G401 (cell line): ENCODE data around the gene ARID4B. TPM values are rescaled to one million over a fixed set of nuclear protein-coding genes. Genes with fewer than 3 reads are reported as not detected.
"Not testable (repeated sequence)": the region's sequence is repeated elsewhere in the genome, so short reads cannot be mapped to it uniquely, and the experiment has no call there.

Experiments used
- DNase-seq: peaks from one replicate; pipeline ENCODE4 v3.0.0-alpha.2; 2015; ENCODE audit warnings: low spot score
- in situ Hi-C: cut with HindIII; loops from 2 replicates; pipeline ENCODE4 v1.10.0; 2016; ENCODE audit warnings: low sequenced_read_pairs, mixed read lengths
- total RNA-seq: library from RNA; depleted of rRNA; stranded (reverse); fragments of >200 nt; shearing (Covaris generic); gene quantifications from 2 replicates; pipeline ENCODE4 v1.2.3, GENCODE V29; 2014

Gene ARID4B
- total RNA-seq, 1 experiment from 2014 or later, result 11.2 TPM

DNA sequence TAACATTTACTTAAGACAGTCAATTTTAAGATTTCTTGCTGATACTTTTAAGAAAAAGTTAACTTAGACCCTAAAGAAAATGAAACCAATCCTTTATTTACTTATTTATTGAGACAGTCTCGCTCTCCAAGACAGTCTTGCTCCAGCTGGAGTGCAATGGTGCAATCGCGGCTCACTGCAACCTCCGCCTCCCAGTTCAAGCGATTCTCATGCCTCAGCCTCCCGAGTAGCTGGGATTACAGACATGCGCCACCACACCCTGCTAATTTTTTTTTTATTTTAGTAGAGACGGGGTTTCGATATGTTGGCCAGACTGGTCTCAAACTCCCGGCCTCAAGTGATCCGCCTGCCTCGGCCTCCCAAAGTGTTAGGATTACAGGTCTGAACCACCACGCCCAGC lies 44.3 kb downstream of the ARID4B start:
- in situ Hi-C loops, result not testable (repeated sequence)

GRCh38 chr1:235280467-235280866 lies 47.5 kb downstream of the ARID4B start:
- DNase-seq, result no peak
- in situ Hi-C loops, result no loop called here

More for the DNA sequence above, 44.3 kb downstream of the ARID4B start:
- DNase-seq, result not testable (repeated sequence)

- in situ Hi-C loops, result no loop called here
- no peak for DNase-seq
Observed at GRCh38 chr1:235279694-235280093, 48.3 kb downstream of the ARID4B start.

- no peak for DNase-seq
- in situ Hi-C loops, result no loop called here
Observed at GRCh38 chr1:235278915-235279292, 49.1 kb downstream of the ARID4B start.

DNA sequence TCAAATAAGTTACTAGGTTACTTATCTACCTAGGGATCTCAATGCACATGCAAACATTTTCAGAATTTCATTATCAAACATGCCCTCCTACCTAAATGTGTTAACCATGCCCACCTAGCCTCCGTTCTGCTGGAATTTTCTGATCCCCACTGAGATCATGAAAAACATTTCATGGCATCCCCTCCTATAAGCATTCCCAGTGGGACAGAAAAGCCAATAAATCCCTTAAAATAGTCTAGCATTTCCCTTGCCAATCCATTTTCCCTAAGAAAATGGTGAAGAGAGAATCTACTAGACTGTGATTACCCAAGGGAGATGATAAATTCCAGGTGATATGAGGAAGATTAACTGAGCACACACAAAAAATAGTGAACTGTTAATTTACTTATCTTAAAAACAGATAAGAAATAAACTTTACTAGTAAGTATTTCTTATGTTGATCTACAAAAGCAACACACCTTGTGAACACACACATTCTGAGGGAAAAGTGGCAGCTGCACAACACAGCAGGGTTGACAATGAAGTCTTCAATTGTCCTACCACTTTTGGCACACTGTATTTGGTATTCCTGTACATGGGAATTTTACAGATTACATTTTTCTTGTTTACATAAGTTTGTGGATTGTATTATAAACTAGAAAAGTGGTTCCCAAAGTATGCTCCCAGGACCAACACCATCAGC lies 49.6 kb downstream of the ARID4B start:
- peak; percentile 55 for DNase-seq
- in situ Hi-C loops, result no loop called here

DNA sequence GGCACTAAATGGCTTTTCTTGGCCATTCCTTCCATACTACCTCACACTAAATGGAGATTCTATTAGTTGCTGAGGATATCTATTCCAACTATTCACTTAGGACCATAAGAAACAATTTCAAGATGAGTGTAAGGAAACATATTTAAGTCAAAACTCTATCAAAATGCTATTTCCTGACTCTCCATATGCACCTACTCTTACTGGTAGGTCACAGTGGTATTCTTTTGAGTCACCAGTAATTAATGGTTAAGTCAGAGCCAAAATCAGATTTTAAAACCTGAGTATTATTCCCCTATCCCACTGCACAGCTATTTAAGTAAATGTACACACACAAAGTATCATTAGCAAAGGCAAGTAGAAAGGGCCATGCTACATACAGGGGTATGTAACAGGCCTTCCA lies 50.3 kb downstream of the ARID4B start:
- in situ Hi-C loops, result no loop called here

GRCh38 chr1:235275836-235276235 lies 52.1 kb downstream of the ARID4B start:
- in situ Hi-C loops, result no loop called here
- DNase-seq, result no peak

More for the DNA sequence above, 50.3 kb downstream of the ARID4B start:
- no peak for DNase-seq

DNA sequence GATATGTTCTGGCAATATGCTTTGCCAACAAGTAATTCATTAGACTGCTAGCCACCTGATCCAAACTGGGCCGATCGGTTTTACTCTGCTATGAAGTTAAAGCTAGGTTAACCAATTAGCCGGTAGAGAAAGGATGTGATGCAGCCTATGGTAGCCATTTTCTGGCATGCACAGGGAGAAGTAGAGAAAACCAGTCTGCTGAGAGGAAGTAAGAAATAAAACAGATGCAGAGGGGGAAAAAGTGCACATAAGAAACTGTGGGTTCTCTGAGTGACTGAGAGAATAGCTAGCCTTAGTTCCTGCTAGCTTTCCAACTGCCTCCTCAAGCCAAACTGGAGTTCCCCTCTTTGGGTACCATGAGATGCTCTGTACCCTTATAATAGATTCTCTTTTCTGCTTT lies 52.8 kb downstream of the ARID4B start:
- in situ Hi-C loops, result no loop called here
- no peak for DNase-seq

DNA sequence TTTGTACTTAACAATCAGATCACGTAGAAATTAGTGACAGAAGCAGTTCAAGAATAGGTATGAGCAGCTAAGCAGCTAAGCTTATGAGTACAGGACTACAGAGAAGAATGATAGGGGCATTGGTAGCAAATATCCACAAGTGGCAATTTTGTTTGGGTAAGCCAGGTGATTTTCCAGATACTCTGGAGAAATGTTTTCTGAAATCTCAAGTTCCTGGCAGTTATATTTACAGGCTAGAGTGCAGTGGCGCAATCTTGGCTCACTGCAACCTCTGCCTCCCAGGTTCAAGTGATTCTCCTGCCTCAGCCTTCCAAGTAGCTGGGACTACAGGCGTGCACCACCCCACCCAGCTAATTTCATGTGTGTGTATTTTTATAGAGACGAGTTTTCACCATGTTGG lies 55.1 kb downstream of the ARID4B start:
- in situ Hi-C loops, result no loop called here

DNA sequence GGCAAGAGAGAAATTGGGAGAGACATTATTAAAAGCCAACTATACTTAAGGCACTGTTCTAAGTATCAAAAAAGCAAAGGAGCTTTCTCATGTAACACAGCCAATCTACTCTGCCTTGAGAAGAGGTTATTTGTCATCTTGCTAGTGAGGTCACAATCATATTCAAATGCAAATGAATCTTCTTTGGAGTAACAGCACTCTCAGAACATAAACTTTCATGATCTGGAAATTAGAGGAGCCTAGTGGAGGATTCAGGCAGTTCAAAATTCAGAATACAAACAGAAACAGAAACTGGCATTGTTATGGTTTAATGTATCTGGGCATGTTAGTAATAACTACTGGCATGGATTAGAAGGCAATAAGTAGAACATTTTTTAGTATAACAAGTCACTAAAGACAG lies 57.4 kb downstream of the ARID4B start:
- no peak for DNase-seq
- in situ Hi-C loops, result no loop called here

More for the DNA sequence above, 55.1 kb downstream of the ARID4B start:
- no peak for DNase-seq

- in situ Hi-C loops, result not testable (repeated sequence)
Observed at GRCh38 chr1:235269990-235270389, 58.0 kb downstream of the ARID4B start.

GRCh38 chr1:235268379-235269125 lies 59.4 kb downstream of the ARID4B start:
- in situ Hi-C loops, result no loop called here
- DNase-seq, result no peak

More at GRCh38 chr1:235269990-235270389, 58.0 kb downstream of the ARID4B start:
- DNase-seq, result not testable (repeated sequence)

DNA sequence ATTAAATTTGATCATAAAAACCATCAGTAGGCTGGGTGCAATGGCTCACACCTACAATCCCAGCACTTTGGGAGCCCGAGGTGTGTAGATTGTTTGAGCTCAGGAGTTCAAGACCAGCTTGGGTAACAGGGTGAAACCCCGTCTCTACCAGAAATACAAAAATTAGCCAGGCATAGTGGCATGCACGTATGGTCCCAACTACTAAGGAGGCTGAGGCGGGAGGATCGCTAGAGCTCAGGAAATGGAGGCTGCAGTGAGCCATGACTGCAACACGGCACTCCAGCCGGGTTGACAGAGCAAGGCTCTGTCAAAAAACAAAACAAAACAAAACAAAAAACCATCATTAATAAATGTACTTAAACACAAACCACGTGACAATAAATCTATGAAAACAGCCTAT lies 61.0 kb downstream of the ARID4B start:
- no peak for DNase-seq
- in situ Hi-C loops, result no loop called here

GRCh38 chr1:235266325-235266724 lies 61.7 kb downstream of the ARID4B start:
- in situ Hi-C loops, result no loop called here
- no peak for DNase-seq

GRCh38 chr1:235265900-235266299 lies 62.1 kb downstream of the ARID4B start:
- in situ Hi-C loops, result no loop called here
- no peak for DNase-seq

DNA sequence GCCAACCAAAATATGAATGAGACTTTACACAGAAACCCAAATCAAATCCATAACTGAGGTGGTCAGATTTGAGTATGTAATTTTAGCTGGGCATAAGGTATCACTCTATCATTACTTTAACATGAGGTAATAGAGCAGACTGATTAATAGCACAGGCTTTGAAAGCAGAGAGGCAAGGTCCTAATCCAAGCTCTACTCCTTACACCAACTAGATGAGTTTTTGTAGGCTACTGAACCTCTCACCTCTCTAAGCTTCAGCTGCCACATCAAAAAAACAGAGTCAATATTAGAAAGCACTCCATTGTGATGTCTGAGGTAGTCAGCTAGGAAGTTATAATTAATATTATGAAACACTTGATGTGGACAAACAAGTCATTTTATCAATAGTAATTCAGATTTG lies 63.7 kb downstream of the ARID4B start:
- in situ Hi-C loops, result loop anchor here (5.0 kb wide), 1 partner anchor 48 kb away; no protein-coding TSS in a partner anchor
- no peak for DNase-seq

GRCh38 chr1:235262539-235262938 lies 65.4 kb downstream of the ARID4B start:
- in situ Hi-C loops, result loop anchor here (5.0 kb wide), 1 partner anchor 50 kb away; no protein-coding TSS in a partner anchor
- DNase-seq, result no peak

- DNase-seq, result no peak
- in situ Hi-C loops, result loop anchor here (5.0 kb wide), 1 partner anchor 51 kb away; no protein-coding TSS in a partner anchor
Observed at GRCh38 chr1:235261243-235261642, 66.7 kb downstream of the ARID4B start.

DNA sequence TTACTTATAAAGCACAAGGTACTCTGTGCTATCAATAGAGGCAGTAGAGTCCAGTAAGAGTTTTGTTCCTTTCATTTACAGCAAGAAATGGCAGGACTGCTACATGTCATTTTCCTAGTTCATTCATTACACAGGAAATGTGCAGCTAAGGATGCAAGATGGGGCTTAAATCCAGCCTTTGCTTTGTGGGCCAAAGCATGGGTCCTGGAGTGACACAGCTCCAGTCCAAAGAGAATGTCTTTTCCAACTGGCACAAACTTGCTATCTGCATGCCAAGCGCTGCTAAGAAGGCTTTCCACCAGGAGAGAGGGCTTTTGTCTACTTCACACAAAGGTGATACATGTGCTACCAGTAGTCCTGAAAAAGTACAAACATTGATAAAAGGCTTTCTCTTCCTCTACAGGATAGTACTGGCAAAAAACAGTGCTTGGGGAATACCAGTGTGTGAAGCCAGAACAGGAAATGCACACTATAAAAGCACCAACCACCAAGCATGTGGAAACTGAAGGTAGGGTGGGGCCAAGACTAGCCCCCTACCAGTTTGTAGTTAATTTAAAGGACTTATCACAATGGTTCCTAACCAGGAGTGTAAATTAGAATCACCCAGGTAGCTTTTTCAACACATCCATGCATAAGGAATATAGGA lies 68.7 kb downstream of the ARID4B start:
- in situ Hi-C loops, result no loop called here
- DNase-seq, result peak; percentile 81

DNA sequence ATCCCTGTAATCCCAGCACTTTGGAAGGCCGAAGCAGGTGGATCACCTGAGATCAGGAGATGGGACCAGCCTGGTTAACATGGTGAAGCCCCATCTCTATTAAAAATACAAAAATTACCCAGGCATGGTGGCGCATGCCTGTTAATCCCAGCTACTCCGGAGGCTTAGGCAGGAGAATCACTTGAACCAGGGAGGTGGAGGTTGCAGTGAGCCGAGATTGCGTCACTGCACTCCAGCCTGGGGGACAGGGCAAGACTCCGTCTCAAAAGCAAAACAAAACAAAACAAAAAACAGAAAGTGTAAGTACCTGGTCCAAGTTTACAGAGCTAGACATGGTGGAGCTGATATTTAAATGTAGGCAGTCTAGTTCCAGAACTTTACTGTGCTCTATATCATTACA lies 69.9 kb downstream of the ARID4B start:
- DNase-seq, in situ Hi-C loops: not testable (repeated sequence)
